Gastrocnemius medialis (tissue), 4 donors: Measurements from ENCODE around the gene MAP3K7.

ENCODE experiments used
- CTCF ChIP-seq, 5 experiments: fragments of 450-650 bp in 3 of 5; fragments of 200-600 bp in 2 of 5; sonication (generic) in 2 of 5; IDR thresholded peaks in 4 of 5; conservative IDR thresholded peaks in 1 of 5; 1 replicate in 4 of 5; 2 replicates in 1 of 5; pipeline ENCODE4 v1.5.1; 2016 to 2019; ENCODE audit warnings: antibody characterized with exemption in 5 of 5, mild to moderate bottlenecking in 3 of 5, moderate library complexity in 3 of 5
- POLR2A ChIP-seq, 2 donors: fragments of 450-650 bp; IDR thresholded peaks; one replicate each; pipeline ENCODE4 v1.6.1; 2017; ENCODE audit warnings: antibody characterized with exemption in 2 of 2, mild to moderate bottlenecking in 2 of 2, moderate library complexity in 2 of 2

- TF ChIP-seq POLR2A (IDR thresholded peaks at IDR 0.05) (no peak), CTCF (IDR thresholded peaks at IDR 0.05 in 4 of 5, conservative IDR thresholded peaks at IDR 0.05 in 1 of 5) (no peak)
Observed at GRCh38 chr6:90544081-90544480, 42.8 kb downstream of the MAP3K7 start.
